Measurements from ENCODE around the gene FBXO41.

The FBXO41 gene

GRCh38 chr2:73268830-73269685, 15.2 kb downstream of the FBXO41 start:
- no peaks in the 10 kb centered on the region for H3K27me3 ChIP-seq (ENCODE audit: insufficient read depth, poor library complexity, severe bottlenecking)
- TF ChIP-seq, protein P1, sequence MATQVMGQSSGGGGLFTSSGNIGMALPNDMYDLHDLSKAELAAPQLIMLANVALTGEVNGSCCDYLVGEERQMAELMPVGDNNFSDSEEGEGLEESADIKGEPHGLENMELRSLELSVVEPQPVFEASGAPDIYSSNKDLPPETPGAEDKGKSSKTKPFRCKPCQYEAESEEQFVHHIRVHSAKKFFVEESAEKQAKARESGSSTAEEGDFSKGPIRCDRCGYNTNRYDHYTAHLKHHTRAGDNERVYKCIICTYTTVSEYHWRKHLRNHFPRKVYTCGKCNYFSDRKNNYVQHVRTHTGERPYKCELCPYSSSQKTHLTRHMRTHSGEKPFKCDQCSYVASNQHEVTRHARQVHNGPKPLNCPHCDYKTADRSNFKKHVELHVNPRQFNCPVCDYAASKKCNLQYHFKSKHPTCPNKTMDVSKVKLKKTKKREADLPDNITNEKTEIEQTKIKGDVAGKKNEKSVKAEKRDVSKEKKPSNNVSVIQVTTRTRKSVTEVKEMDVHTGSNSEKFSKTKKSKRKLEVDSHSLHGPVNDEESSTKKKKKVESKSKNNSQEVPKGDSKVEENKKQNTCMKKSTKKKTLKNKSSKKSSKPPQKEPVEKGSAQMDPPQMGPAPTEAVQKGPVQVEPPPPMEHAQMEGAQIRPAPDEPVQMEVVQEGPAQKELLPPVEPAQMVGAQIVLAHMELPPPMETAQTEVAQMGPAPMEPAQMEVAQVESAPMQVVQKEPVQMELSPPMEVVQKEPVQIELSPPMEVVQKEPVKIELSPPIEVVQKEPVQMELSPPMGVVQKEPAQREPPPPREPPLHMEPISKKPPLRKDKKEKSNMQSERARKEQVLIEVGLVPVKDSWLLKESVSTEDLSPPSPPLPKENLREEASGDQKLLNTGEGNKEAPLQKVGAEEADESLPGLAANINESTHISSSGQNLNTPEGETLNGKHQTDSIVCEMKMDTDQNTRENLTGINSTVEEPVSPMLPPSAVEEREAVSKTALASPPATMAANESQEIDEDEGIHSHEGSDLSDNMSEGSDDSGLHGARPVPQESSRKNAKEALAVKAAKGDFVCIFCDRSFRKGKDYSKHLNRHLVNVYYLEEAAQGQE (IDR thresholded peaks at IDR 0.05; ENCODE audit: insufficient replicate concordance, low read depth): no peak
- TF ChIP-seq, protein P2, sequence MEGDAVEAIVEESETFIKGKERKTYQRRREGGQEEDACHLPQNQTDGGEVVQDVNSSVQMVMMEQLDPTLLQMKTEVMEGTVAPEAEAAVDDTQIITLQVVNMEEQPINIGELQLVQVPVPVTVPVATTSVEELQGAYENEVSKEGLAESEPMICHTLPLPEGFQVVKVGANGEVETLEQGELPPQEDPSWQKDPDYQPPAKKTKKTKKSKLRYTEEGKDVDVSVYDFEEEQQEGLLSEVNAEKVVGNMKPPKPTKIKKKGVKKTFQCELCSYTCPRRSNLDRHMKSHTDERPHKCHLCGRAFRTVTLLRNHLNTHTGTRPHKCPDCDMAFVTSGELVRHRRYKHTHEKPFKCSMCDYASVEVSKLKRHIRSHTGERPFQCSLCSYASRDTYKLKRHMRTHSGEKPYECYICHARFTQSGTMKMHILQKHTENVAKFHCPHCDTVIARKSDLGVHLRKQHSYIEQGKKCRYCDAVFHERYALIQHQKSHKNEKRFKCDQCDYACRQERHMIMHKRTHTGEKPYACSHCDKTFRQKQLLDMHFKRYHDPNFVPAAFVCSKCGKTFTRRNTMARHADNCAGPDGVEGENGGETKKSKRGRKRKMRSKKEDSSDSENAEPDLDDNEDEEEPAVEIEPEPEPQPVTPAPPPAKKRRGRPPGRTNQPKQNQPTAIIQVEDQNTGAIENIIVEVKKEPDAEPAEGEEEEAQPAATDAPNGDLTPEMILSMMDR (IDR thresholded peaks at IDR 0.05; ENCODE audit: insufficient read depth, low read length): no peak
- no peak for DNase-seq (ENCODE audit: low read depth in 1 of 2, low spot score in 1 of 2)
- H3K27ac ChIP-seq (replicated peaks): no peak overlapping the region
- no peak overlapping the region for H3K4me3 ChIP-seq (replicated peaks; ENCODE audit: insufficient read depth, low read length)

- TF ChIP-seq, protein P1 (IDR thresholded peaks at IDR 0.05; ENCODE audit: insufficient replicate concordance, low read depth): no peak
- TF ChIP-seq POLR2AphosphoS5 (IDR thresholded peaks at IDR 0.05; ENCODE audit: low read depth) (no peak), SPI1 (IDR thresholded peaks at IDR 0.05; ENCODE audit: borderline replicate concordance, low read depth) (no peak), GABPA (IDR thresholded peaks at IDR 0.05; ENCODE audit: low read depth) (no peak)
- TF ChIP-seq, protein P2 (IDR thresholded peaks at IDR 0.05; ENCODE audit: insufficient read depth, low read length): no peak
- no peak for DNase-seq (ENCODE audit: low read depth in 1 of 2, low spot score in 1 of 2)
- H3K27ac ChIP-seq (replicated peaks): no peak overlapping the region
- no peaks in the 10 kb centered on the region for H3K27me3 ChIP-seq (ENCODE audit: insufficient read depth, poor library complexity, severe bottlenecking)
- no peak overlapping the region for H3K4me3 ChIP-seq (replicated peaks; ENCODE audit: insufficient read depth, low read length)
These were observed 15.9 kb downstream of the FBXO41 start for GRCh38 chr2:73268366-73268829.

DNA sequence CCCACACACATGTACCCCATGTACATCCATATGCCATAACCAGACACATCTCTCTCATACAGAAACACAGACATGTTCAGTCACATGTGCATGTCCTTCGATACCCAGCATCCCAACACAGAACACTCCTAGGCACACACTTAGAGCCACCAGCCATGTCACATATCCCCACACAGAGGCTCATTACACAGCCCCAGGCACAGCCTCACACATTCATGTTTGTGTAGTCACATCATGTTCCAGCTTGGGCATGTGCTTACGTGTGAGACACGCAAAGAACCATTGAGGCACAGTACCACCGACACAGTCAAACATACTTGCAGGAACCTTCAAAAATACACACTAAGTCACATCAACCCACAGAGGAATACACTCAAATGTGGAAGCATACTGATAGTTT, 17.3 kb downstream of the FBXO41 start:
- Histone ChIP-seq H3K4me3 (replicated peaks; ENCODE audit: insufficient read depth, low read length) (no peak overlapping the region), H3K27me3 (ENCODE audit: insufficient read depth, poor library complexity, severe bottlenecking) (no peaks in the 10 kb centered on the region), H3K27ac (replicated peaks) (no peak overlapping the region)
- no peak for TF ChIP-seq SPI1 (IDR thresholded peaks at IDR 0.05; ENCODE audit: borderline replicate concordance, low read depth)
- TF ChIP-seq, protein P2 (IDR thresholded peaks at IDR 0.05; ENCODE audit: insufficient read depth, low read length): no peak
- TF ChIP-seq, protein P1 (IDR thresholded peaks at IDR 0.05; ENCODE audit: insufficient replicate concordance, low read depth): no peak
- no peak for TF ChIP-seq GABPA (IDR thresholded peaks at IDR 0.05; ENCODE audit: low read depth)
- no peak for TF ChIP-seq POLR2AphosphoS5 (IDR thresholded peaks at IDR 0.05; ENCODE audit: low read depth)
- no peak for DNase-seq (ENCODE audit: low read depth in 1 of 2, low spot score in 1 of 2)

All from HL-60 (cell line).